Kidney tubule cell (primary cell): Measurements from ENCODE around the gene CST9.
"Not testable (repeated sequence)": the region's sequence is repeated elsewhere in the genome, so short reads cannot be mapped to it uniquely, and the experiment has no call there.

Source experiments
- DNase-seq: peaks from one replicate; pipeline ENCODE4 v3.0.0-alpha.2; 2018; ENCODE audit warnings: low spot score

Gene CST9

GRCh38 chr20:23623666-23624323 is 18.1 kb upstream of the CST9 start:
- no peak for DNase-seq

GRCh38 chr20:23622839-23623343 is 17.2 kb upstream of the CST9 start:
- DNase-seq: peak; percentile 88

- DNase-seq: not testable (repeated sequence)
These were observed 16.7 kb upstream of the CST9 start for GRCh38 chr20:23622401-23622800.

GRCh38 chr20:23620670-23621386 is 15.1 kb upstream of the CST9 start:
- DNase-seq: not testable (repeated sequence)

- no peak for DNase-seq
These were observed 8.4 kb upstream of the CST9 start for GRCh38 chr20:23614163-23614562.

- DNase-seq: no peak
These were observed 8.0 kb upstream of the CST9 start for GRCh38 chr20:23613676-23614075.

GRCh38 chr20:23612396-23612795 is 6.7 kb upstream of the CST9 start:
- no peak for DNase-seq

GRCh38 chr20:23609486-23610109 is 3.9 kb upstream of the CST9 start:
- DNase-seq: no peak

GRCh38 chr20:23608251-23608846 is 2.6 kb upstream of the CST9 start:
- DNase-seq: no peak

GRCh38 chr20:23607497-23608245 is 2.0 kb upstream of the CST9 start:
- DNase-seq: no peak

- DNase-seq: peak; percentile 76
These were observed 934 bp upstream of the CST9 start for GRCh38 chr20:23606652-23607049.

- no peak for DNase-seq
These were observed 1.4 kb downstream of the CST9 start for GRCh38 chr20:23604306-23604705.

GRCh38 chr20:23603321-23603720 is 2.4 kb downstream of the CST9 start:
- no peak for DNase-seq

GRCh38 chr20:23602699-23603098 is 3.0 kb downstream of the CST9 start:
- DNase-seq: no peak

GRCh38 chr20:23602241-23602640 is 3.5 kb downstream of the CST9 start:
- no peak for DNase-seq

- no peak for DNase-seq
These were observed 4.0 kb downstream of the CST9 start for GRCh38 chr20:23601715-23602114.

- DNase-seq: no peak
These were observed 7.2 kb downstream of the CST9 start for GRCh38 chr20:23598481-23598880.

- DNase-seq: no peak
These were observed 9.0 kb downstream of the CST9 start for GRCh38 chr20:23596579-23597250.

- DNase-seq: no peak
These were observed 9.8 kb downstream of the CST9 start for GRCh38 chr20:23595941-23596340.

- DNase-seq: peak; percentile 39
These were observed 17.0 kb downstream of the CST9 start for GRCh38 chr20:23588434-23589403.
